Neural cell (in vitro differentiated cells): ENCODE results near the gene PHF21A.

Experiments
- EZH2 ChIP-seq: fragments of 200-600, 300-800 bp; shearing (Covaris generic), sonication (generic); IDR thresholded peaks from 2 replicates; pipeline ENCODE4 v1.6.1; 2014; ENCODE audit warnings: antibody characterized with exemption, low read length, borderline replicate concordance, mild to moderate bottlenecking; ENCODE audit not compliant: insufficient read depth, poor library complexity, severe bottlenecking
- POLR2AphosphoS5 ChIP-seq: IDR thresholded peaks from 2 replicates; pipeline ENCODE4 v1.6.1; 2012
- RAD21 ChIP-seq: fragments of 450-650 bp; conservative IDR thresholded peaks from 2 replicates; pipeline ENCODE4 v1.6.1; 2014; ENCODE audit warnings: antibody characterized with exemption, mild to moderate bottlenecking, moderate library complexity
- SMC3 ChIP-seq: fragments of 450-650 bp; conservative IDR thresholded peaks from 2 replicates; pipeline ENCODE4 v1.6.1; 2014; ENCODE audit warnings: antibody characterized with exemption, mild to moderate bottlenecking, moderate library complexity; ENCODE audit not compliant: poor library complexity
- TF ChIP-seq, protein P1 (sequence below): fragments of 450-650 bp; IDR thresholded peaks from 2 replicates; pipeline ENCODE4 v1.5.1; 2014; ENCODE audit warnings: antibody characterized with exemption, mild to moderate bottlenecking, moderate library complexity; ENCODE audit not compliant: poor library complexity, severe bottlenecking

DNA sequence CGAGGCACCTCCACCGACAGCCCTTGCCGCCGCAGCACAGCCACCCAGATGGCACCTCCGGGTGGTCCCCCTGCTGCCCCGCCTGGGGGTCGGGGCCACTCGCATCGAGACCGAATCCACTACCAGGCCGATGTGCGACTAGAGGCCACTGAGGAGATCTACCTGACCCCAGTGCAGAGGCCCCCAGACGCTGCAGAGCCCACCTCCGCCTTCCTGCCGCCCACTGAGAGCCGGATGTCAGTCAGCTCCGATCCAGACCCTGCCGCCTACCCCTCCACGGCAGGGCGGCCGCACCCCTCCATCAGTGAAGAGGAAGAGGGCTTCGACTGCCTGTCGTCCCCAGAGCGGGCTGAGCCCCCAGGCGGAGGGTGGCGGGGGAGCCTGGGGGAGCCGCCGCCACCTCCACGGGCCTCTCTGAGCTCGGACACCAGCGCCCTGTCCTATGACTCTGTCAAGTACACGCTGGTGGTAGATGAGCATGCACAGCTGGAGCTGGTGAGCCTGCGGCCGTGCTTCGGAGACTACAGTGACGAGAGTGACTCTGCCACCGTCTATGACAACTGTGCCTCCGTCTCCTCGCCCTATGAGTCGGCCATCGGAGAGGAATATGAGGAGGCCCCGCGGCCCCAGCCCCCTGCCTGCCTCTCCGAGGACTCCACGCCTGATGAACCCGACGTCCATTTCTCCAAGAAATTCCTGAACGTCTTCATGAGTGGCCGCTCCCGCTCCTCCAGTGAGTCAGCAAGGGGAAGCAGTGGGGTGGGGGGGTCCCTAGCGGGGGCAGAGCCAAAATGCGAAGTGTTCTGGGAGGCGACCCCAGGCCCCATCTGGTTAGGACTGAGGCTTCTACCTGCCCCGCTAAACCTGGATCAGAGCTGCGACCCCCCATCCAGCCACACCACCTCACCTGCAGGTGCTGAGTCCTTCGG lies 218.5 kb downstream of the PHF21A start:
- TF ChIP-seq, protein P1, sequence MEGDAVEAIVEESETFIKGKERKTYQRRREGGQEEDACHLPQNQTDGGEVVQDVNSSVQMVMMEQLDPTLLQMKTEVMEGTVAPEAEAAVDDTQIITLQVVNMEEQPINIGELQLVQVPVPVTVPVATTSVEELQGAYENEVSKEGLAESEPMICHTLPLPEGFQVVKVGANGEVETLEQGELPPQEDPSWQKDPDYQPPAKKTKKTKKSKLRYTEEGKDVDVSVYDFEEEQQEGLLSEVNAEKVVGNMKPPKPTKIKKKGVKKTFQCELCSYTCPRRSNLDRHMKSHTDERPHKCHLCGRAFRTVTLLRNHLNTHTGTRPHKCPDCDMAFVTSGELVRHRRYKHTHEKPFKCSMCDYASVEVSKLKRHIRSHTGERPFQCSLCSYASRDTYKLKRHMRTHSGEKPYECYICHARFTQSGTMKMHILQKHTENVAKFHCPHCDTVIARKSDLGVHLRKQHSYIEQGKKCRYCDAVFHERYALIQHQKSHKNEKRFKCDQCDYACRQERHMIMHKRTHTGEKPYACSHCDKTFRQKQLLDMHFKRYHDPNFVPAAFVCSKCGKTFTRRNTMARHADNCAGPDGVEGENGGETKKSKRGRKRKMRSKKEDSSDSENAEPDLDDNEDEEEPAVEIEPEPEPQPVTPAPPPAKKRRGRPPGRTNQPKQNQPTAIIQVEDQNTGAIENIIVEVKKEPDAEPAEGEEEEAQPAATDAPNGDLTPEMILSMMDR: no peak
- TF ChIP-seq SMC3: no peak
- no peak for TF ChIP-seq EZH2
- TF ChIP-seq POLR2AphosphoS5: no peak
- no peak for TF ChIP-seq RAD21
